H1 (cell line): ENCODE results near the gene WDR13. TPM values are rescaled to one million over a fixed set of nuclear protein-coding genes. Genes with fewer than 3 reads are reported as not detected.

ENCODE experiments used
- CTCF ChIA-PET: fragments of 300-600 bp; sonication (Branson Sonifier 250); formaldehyde crosslinking; loops from one replicate; lab custom pipeline; 2021; ENCODE audit not compliant: partially characterized antibody; lab: Charles Lee
- POLR2A ChIA-PET: fragments of 300-600 bp; sonication (Branson Sonifier 250); formaldehyde crosslinking; loops from one replicate; lab custom pipeline; 2021; ENCODE audit warnings: inconsistent platforms; ENCODE audit not compliant: partially characterized antibody; lab: Charles Lee
- DNase-seq, 2 experiments: peaks; one replicate each; pipeline versions ENCODE4 v3.0.0 to v3.0.0-alpha.2; 2010 to 2022; ENCODE audit warnings: low spot score in 2 of 2, low read depth in 1 of 2, mixed read lengths in 1 of 2
- FAIRE-seq: peaks from 2 replicates; lab custom pipeline; 2011; peaks lifted over from hg19 to GRCh38; lab: Jason Lieb, UNC
- H2AFZ ChIP-seq: 2 replicates; pipeline ENCODE4 v1.8.1; 2012; ENCODE audit warnings: low read length, inconsistent platforms
- H2AK5ac ChIP-seq: 2 replicates; pipeline ENCODE4 v1.6.1; 2013; ENCODE audit warnings: low read depth, low read length
- H2BK120ac ChIP-seq: replicated peaks from 2 replicates; pipeline ENCODE3; 2013; ENCODE audit warnings: low read depth, low read length, inconsistent platforms
- H2BK12ac ChIP-seq: 2 replicates; pipeline ENCODE4 v1.6.1; 2013; ENCODE audit warnings: low read depth, low read length
- H2BK15ac ChIP-seq: 2 replicates; pipeline ENCODE4 v1.6.1; 2013; ENCODE audit warnings: low read length
- H2BK20ac ChIP-seq: 2 replicates; pipeline ENCODE4 v1.6.1; 2013; ENCODE audit warnings: low read length
- H2BK5ac ChIP-seq: 2 replicates; pipeline ENCODE4 v1.6.1; 2013; ENCODE audit warnings: low read depth, low read length
- H3K14ac ChIP-seq: 2 replicates; pipeline ENCODE4 v1.6.1; 2013; ENCODE audit warnings: inconsistent platforms; ENCODE audit not compliant: insufficient read length
- H3K18ac ChIP-seq: 2 replicates; pipeline ENCODE4 v1.6.1; 2013; ENCODE audit warnings: low read length; ENCODE audit errors: extremely low read depth
- H3K23ac ChIP-seq: 2 replicates; pipeline ENCODE4 v1.6.1; 2013; ENCODE audit warnings: inconsistent platforms; ENCODE audit not compliant: insufficient read length
- H3K23me2 ChIP-seq: 2 replicates; pipeline ENCODE4 v1.6.1; 2013; ENCODE audit warnings: low read depth, low read length
- H3K27ac ChIP-seq: 2 replicates; pipeline ENCODE4 v1.6.1; 2011; ENCODE audit warnings: low read depth, low read length, inconsistent platforms
- H3K27me3 ChIP-seq, 4 experiments: replicated peaks in 1 of 4; 1 replicate in 1 of 4; 2 replicates in 3 of 4; pipeline versions ENCODE4 v1.6.1 to v1.8.1; 2011 to 2013; ENCODE audit warnings: low read length in 3 of 4, mild to moderate bottlenecking in 3 of 4, inconsistent platforms in 2 of 4, mixed read lengths in 2 of 4, moderate library complexity in 1 of 4; ENCODE audit not compliant: control insufficient read depth in 3 of 4, insufficient read depth in 3 of 4; ENCODE audit errors: extremely low read depth in 1 of 4
- H3K36me3 ChIP-seq, 4 experiments: 2 replicates each; pipeline versions ENCODE4 v1.6.1 to v1.8.1; 2011 to 2013; ENCODE audit warnings: mild to moderate bottlenecking in 4 of 4, low read length in 3 of 4, moderate library complexity in 2 of 4, control low read depth in 1 of 4, inconsistent platforms in 1 of 4; ENCODE audit not compliant: insufficient read depth in 4 of 4, control insufficient read depth in 2 of 4
- H3K4ac ChIP-seq: replicated peaks from 2 replicates; pipeline ENCODE3; 2013; ENCODE audit warnings: low read length, low read depth, mixed read lengths, inconsistent platforms; ENCODE audit not compliant: insufficient read length
- H3K4me1 ChIP-seq, 4 experiments: replicated peaks in 1 of 4; 1 replicate in 1 of 4; 2 replicates in 3 of 4; pipeline versions ENCODE4 v1.6.1 to v1.8.1; 2011 to 2013; ENCODE audit warnings: low read length in 3 of 4, inconsistent platforms in 2 of 4, mixed read lengths in 1 of 4; ENCODE audit not compliant: insufficient read depth in 4 of 4, control insufficient read depth in 3 of 4
- H3K4me2 ChIP-seq, 2 experiments: 2 replicates each; pipeline versions ENCODE4 v1.6.1 to v1.8.1; 2011 to 2013; ENCODE audit warnings: low read depth in 2 of 2, low read length in 2 of 2, control low read depth in 1 of 2, inconsistent platforms in 1 of 2, mild to moderate bottlenecking in 1 of 2; ENCODE audit not compliant: insufficient read depth in 1 of 2
- H3K4me3 ChIP-seq, 4 experiments: fragments of 200-600, 300-600 bp in 1 of 4; sonication (generic), shearing (Covaris generic), sonication (Bioruptor Twin) in 1 of 4; 2 replicates each; pipeline versions ENCODE4 v1.5.1 to v1.8.1; 2011 to 2016; ENCODE audit warnings: low read length in 4 of 4, low read depth in 3 of 4, control low read depth in 2 of 4, inconsistent platforms in 2 of 4, mild to moderate bottlenecking in 2 of 4, mixed read lengths in 1 of 4, moderate library complexity in 1 of 4; ENCODE audit not compliant: insufficient read depth in 2 of 4; ENCODE audit errors: extremely low read depth in 1 of 4
- H3K56ac ChIP-seq: replicated peaks from 2 replicates; pipeline ENCODE3; 2013; ENCODE audit warnings: low read depth, mild to moderate bottlenecking, mixed read lengths, low read length, inconsistent platforms; ENCODE audit not compliant: insufficient read length
- H3K79me1 ChIP-seq: 2 replicates; pipeline ENCODE4 v1.6.1; 2013; ENCODE audit warnings: low read depth, low read length, control low read depth
- H3K79me2 ChIP-seq, 2 experiments: 2 replicates each; pipeline versions ENCODE4 v1.6.1 to v1.8.1; 2012 to 2013; ENCODE audit warnings: low read length in 2 of 2, mild to moderate bottlenecking in 2 of 2, inconsistent platforms in 1 of 2; ENCODE audit not compliant: insufficient read depth in 2 of 2, control insufficient read depth in 1 of 2
- H3K9ac ChIP-seq, 4 experiments: replicated peaks in 1 of 4; 1 replicate in 1 of 4; 2 replicates in 3 of 4; pipeline versions ENCODE4 v1.6.1 to v1.8.1; 2011 to 2013; ENCODE audit warnings: low read depth in 3 of 4, low read length in 3 of 4, control low read depth in 2 of 4, mild to moderate bottlenecking in 2 of 4, moderate library complexity in 2 of 4, inconsistent platforms in 1 of 4; ENCODE audit errors: extremely low read depth in 1 of 4
- H3K9me3 ChIP-seq, 2 experiments: 2 replicates each; pipeline versions ENCODE4 v1.6.1 to v1.8.1; 2012 to 2013; ENCODE audit warnings: mild to moderate bottlenecking in 2 of 2, moderate library complexity in 2 of 2, control low read depth in 1 of 2, inconsistent platforms in 1 of 2, low read depth in 1 of 2, low read length in 1 of 2, mixed read lengths in 1 of 2; ENCODE audit not compliant: insufficient read depth in 2 of 2
- H4K20me1 ChIP-seq, 2 experiments: replicated peaks in 1 of 2; 2 replicates each; pipeline versions ENCODE3 to v1.8.1; 2011 to 2013; ENCODE audit warnings: inconsistent platforms in 2 of 2, low read length in 2 of 2, mild to moderate bottlenecking in 1 of 2; ENCODE audit not compliant: insufficient read depth in 2 of 2, control insufficient read depth in 1 of 2
- H4K5ac ChIP-seq: 2 replicates; pipeline ENCODE4 v1.6.1; 2013; ENCODE audit warnings: low read length, low read depth, mixed read lengths, inconsistent platforms; ENCODE audit not compliant: insufficient read length
- H4K8ac ChIP-seq: 2 replicates; pipeline ENCODE4 v1.8.0; 2013; ENCODE audit warnings: mild to moderate bottlenecking, moderate library complexity, low read length, inconsistent platforms; ENCODE audit not compliant: insufficient read depth; ENCODE audit errors: extremely low read depth
- H4K91ac ChIP-seq: replicated peaks from 2 replicates; pipeline ENCODE3; 2013; ENCODE audit warnings: low read length, mixed read lengths, inconsistent platforms; ENCODE audit not compliant: insufficient read length
- BACH1 ChIP-seq: IDR thresholded peaks from 2 replicates; pipeline ENCODE4 v1.6.1; 2012; ENCODE audit warnings: low read length, improper control_type of control experiment
- CHD1 ChIP-seq: IDR thresholded peaks from 2 replicates; pipeline ENCODE4 v1.6.1; 2012; ENCODE audit warnings: low read depth, low read length, improper control_type of control experiment
- CHD2 ChIP-seq: IDR thresholded peaks from 2 replicates; pipeline ENCODE4 v1.6.1; 2012; ENCODE audit warnings: low read length, improper control_type of control experiment
- CREB1 ChIP-seq: IDR thresholded peaks from 2 replicates; pipeline ENCODE4 v1.6.1; 2012; ENCODE audit warnings: inconsistent platforms
- E2F6 ChIP-seq: IDR thresholded peaks from 2 replicates; pipeline ENCODE4 v1.6.1; 2012; ENCODE audit warnings: inconsistent platforms
- EGR1 ChIP-seq: IDR thresholded peaks from 2 replicates; pipeline ENCODE4 v1.6.1; 2011; ENCODE audit warnings: low read depth, low read length, borderline replicate concordance
- KDM1A ChIP-seq: fragments of 200-600, 300-600 bp; sonication (generic); IDR thresholded peaks from 2 replicates; pipeline ENCODE4 v1.7.1; 2016; ENCODE audit warnings: mild to moderate bottlenecking, low read length, borderline replicate concordance
- NANOG ChIP-seq: IDR thresholded peaks from 2 replicates; pipeline ENCODE4 v1.6.1; 2011; ENCODE audit warnings: low read length, low read depth, mild to moderate bottlenecking, inconsistent platforms; ENCODE audit not compliant: insufficient read depth, poor library complexity, severe bottlenecking
- POLR2A ChIP-seq, 2 experiments: IDR thresholded peaks; 1 replicate in 1 of 2; 2 replicates in 1 of 2; pipeline ENCODE4 v1.6.1; 2011; ENCODE audit warnings: low read depth in 2 of 2, low read length in 2 of 2, mild to moderate bottlenecking in 2 of 2; ENCODE audit errors: control extremely low read depth in 1 of 2
- SIRT6 ChIP-seq: IDR thresholded peaks from one replicate; pipeline ENCODE4 v1.7.1; 2012; ENCODE audit warnings: low read length, inconsistent platforms
- SUZ12 ChIP-seq: fragments of 200-600 bp; sonication (generic); IDR thresholded peaks from 2 replicates; pipeline ENCODE4 v1.6.1; 2012; ENCODE audit warnings: mild to moderate bottlenecking, inconsistent platforms, low read length, moderate library complexity, mixed read lengths
- TAF1 ChIP-seq: IDR thresholded peaks from 2 replicates; pipeline ENCODE4 v1.6.1; 2011; ENCODE audit warnings: mild to moderate bottlenecking, low read depth, low read length
- WGBS, 2 experiments: shearing (Covaris generic) in 1 of 2; methylation state at CpG; one replicate each; pipeline versions ENCODE4 v1.1.6 to v1.1.7; 2013 to 2015; ENCODE audit warnings: low lambda C conversion rate in 2 of 2, mixed read lengths in 2 of 2, inconsistent platforms in 1 of 2, low coverage in 1 of 2, missing lambda C conversion rate in 1 of 2; ENCODE audit not compliant: insufficient replicate concordance in 2 of 2, insufficient coverage in 1 of 2, insufficient read length in 1 of 2; ENCODE audit errors: extremely low coverage in 1 of 2, missing lambda C conversion rate in 1 of 2; 5-methylcytosine and 5-hydroxymethylcytosine counted together
- polyA plus RNA-seq, 7 experiments: library from polyadenylated mRNA; depleted of rRNA in 3 of 7; stranded (reverse) in 5 of 7; unstranded in 2 of 7; fragments of >200 nt in 5 of 7; fragments of 200-250 nt in 2 of 7; gene quantifications; 1 replicate in 5 of 7; 2 replicates in 1 of 7; 4 replicates in 1 of 7; pipeline versions ENCODE4 v1.2.1 to v1.2.3, GENCODE V29; 2011 to 2013; ENCODE audit warnings: missing spikeins in 2 of 7, mixed read lengths in 2 of 7
- total RNA-seq: library from RNA; stranded (reverse); fragmentation: NEBNext Ultra II Directional; extraction: Animal tissue kit (Norgen Biotek cat#: 25700); gene quantifications from 2 replicates; pipeline ENCODE4 v1.2.1, GENCODE V29; 2021

WDR13 gene
- total and polyA plus RNA-seq, 2 of the 8 experiments (the other 6 are each of a cell fraction or from before 2014, with no cell fraction given): 19.4 to 46.3 TPM

DNA sequence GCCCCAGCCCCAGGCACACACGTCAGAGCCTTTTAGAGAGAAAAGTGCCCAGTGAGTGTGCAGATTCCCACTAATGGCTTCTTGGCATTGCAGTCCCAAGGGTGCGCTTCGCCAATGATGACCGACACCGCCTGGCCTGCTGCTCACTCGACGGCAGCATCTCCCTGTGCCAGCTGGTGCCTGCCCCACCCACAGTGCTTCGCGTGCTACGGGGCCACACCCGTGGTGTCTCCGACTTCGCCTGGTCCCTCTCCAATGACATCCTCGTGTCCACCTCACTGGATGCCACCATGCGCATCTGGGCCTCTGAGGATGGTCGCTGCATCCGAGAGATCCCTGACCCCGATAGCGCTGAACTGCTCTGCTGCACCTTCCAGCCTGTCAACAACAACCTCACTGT, 2.9 kb downstream of the WDR13 start:
- H3K23ac ChIP-seq: no peak overlapping the region
- DNase-seq (no peak), FAIRE-seq (no peak)
- no peak overlapping the region for H3K27ac ChIP-seq
- H3K4me1 ChIP-seq: peaks cover 0 to 3% (median 1%) of the 10 kb centered on the region in 4 experiments; a peak in 2 of 7 replicates
- no peak overlapping the region for H3K4ac ChIP-seq
- H3K14ac ChIP-seq: no peak overlapping the region
- no peaks in the 10 kb centered on the region for H3K27me3 ChIP-seq
- no peak overlapping the region for H3K4me2 ChIP-seq
- no peak overlapping the region for H2BK120ac ChIP-seq
- H4K8ac ChIP-seq: no peak overlapping the region; the same call in 1 of the 2 replicates
- no peak overlapping the region for H2BK5ac ChIP-seq
- H3K23me2 ChIP-seq: peaks cover 2% of the 10 kb centered on the region; the same call in 1 of the 2 replicates
- no peaks in the 10 kb centered on the region for H3K79me2 ChIP-seq
- 96% methylated on average over 14 of the region's 19 CpGs; no CpG with 5 or more reads in 1 of the 2 experiments for WGBS, 2 experiments
- no peak overlapping the region for H3K18ac ChIP-seq
- H4K5ac ChIP-seq: no peak overlapping the region
- H3K9ac ChIP-seq: no peak overlapping the region
- no peak overlapping the region for H2BK15ac ChIP-seq
- H2BK12ac ChIP-seq: no peak overlapping the region
- no peak overlapping the region for H3K4me3 ChIP-seq
- H3K56ac ChIP-seq: no peak overlapping the region
- no peak overlapping the region for H2AK5ac ChIP-seq
- ChIA-PET CTCF (no interaction called here), POLR2A (interaction anchor here (1.0 to 1.2 kb wide), 2 partner anchors 21 to 26 kb away, joined by 4 read pairs; partner anchors contain the start of gene RBM3)
- no peaks in the 10 kb centered on the region for H3K79me1 ChIP-seq
- no peak overlapping the region for H4K91ac ChIP-seq
- no peaks in the 10 kb centered on the region for H4K20me1 ChIP-seq
- H2BK20ac ChIP-seq: no peak overlapping the region
- H2AFZ ChIP-seq: no peak overlapping the region
- no peaks in the 10 kb centered on the region for H3K9me3 ChIP-seq
- H3K36me3 ChIP-seq: peaks cover 0 to 15% (median 3%) of the 10 kb centered on the region in 4 experiments; a peak in 4 of 8 replicates
- TF ChIP-seq CREB1: no peak
- no peak for TF ChIP-seq E2F6
- TF ChIP-seq EGR1: no peak
- TF ChIP-seq SIRT6: no peak
- no peak for TF ChIP-seq NANOG
- no peak for TF ChIP-seq TAF1
- no peak for TF ChIP-seq SUZ12
- TF ChIP-seq CHD2: no peak
- no peak for TF ChIP-seq CHD1
- no peak for TF ChIP-seq BACH1
- TF ChIP-seq POLR2A (IDR thresholded peaks at IDR 0.05; ENCODE audit: control extremely low read depth in 1 of 2, low read depth in 2 of 2, low read length in 2 of 2): no peak
- no peak for TF ChIP-seq KDM1A
